ENCODE measurements around the gene SLC17A1. TPM values are rescaled to one million over a fixed set of nuclear protein-coding genes. Genes with fewer than 3 reads are reported as not detected.

The SLC17A1 gene
- total and polyA plus RNA-seq, 2 of the 4 experiments (the other 2 are of a cell fraction): not detected

DNA sequence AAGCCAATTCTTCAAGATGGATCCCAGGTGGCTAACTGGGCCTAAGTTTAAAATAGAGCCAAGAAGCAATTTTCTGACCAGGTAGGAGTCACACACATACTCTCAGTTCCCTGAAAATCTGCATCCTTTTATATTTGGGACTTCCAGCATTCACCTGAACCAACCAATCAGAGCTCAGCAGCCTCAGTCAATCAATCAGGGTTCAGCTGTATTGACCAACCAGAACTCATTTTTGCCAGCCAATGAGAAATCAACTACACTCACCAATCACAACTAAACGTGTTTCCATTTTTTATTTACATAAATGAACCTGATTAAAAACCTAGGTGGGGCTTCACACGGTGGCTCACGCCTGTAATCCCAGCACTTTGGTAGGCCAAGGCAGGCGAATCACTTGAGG, 39.8 kb downstream of the SLC17A1 start:
- no peaks in the 10 kb centered on the region for H3K36me3 ChIP-seq (ENCODE audit: control insufficient read depth, insufficient read depth, low read length)
- H3K4ac ChIP-seq (ENCODE audit: low read depth, low read length): no peak overlapping the region
- no peak overlapping the region for H2AK9ac ChIP-seq (replicated peaks; ENCODE audit: low read depth, low read length, poor library complexity)
- intact Hi-C loops (cut with micrococcal nuclease) (no loop called here), dilution Hi-C loops (cut with HindIII; ENCODE audit: low sequenced_read_pairs, unreplicated experiment) (no loop called here), in situ Hi-C loops (cut with MboI; ENCODE audit: low sequenced_read_pairs) (no loop called here)
- TF ChIP-seq, protein P1, sequence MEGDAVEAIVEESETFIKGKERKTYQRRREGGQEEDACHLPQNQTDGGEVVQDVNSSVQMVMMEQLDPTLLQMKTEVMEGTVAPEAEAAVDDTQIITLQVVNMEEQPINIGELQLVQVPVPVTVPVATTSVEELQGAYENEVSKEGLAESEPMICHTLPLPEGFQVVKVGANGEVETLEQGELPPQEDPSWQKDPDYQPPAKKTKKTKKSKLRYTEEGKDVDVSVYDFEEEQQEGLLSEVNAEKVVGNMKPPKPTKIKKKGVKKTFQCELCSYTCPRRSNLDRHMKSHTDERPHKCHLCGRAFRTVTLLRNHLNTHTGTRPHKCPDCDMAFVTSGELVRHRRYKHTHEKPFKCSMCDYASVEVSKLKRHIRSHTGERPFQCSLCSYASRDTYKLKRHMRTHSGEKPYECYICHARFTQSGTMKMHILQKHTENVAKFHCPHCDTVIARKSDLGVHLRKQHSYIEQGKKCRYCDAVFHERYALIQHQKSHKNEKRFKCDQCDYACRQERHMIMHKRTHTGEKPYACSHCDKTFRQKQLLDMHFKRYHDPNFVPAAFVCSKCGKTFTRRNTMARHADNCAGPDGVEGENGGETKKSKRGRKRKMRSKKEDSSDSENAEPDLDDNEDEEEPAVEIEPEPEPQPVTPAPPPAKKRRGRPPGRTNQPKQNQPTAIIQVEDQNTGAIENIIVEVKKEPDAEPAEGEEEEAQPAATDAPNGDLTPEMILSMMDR (conservative IDR thresholded peaks at IDR 0.05; ENCODE audit: low read depth, low read length): no peak
- TF ChIP-seq MAFK (IDR thresholded peaks at IDR 0.05; ENCODE audit: low read depth, low read length) (no peak), CEBPB (IDR thresholded peaks at IDR 0.05; ENCODE audit: low read depth, low read length) (no peak), MAZ (IDR thresholded peaks at IDR 0.05; ENCODE audit: borderline replicate concordance, low read depth, low read length) (no peak), BHLHE40 (IDR thresholded peaks at IDR 0.05; ENCODE audit: low read depth, low read length) (no peak), POLR2A (IDR thresholded peaks at IDR 0.05; ENCODE audit: low read depth, low read length) (no peak), FOS (IDR thresholded peaks at IDR 0.05; ENCODE audit: low read depth, low read length) (no peak), NFE2L2 (IDR thresholded peaks at IDR 0.05; ENCODE audit: low read depth, low read length) (no peak), RFX5 (IDR thresholded peaks at IDR 0.05; ENCODE audit: low read depth, low read length) (no peak), RAD21 (IDR thresholded peaks at IDR 0.05; ENCODE audit: low read length) (no peak), SMC3 (IDR thresholded peaks at IDR 0.05; ENCODE audit: low read depth, low read length) (no peak)
- TF ChIP-seq, protein P2, sequence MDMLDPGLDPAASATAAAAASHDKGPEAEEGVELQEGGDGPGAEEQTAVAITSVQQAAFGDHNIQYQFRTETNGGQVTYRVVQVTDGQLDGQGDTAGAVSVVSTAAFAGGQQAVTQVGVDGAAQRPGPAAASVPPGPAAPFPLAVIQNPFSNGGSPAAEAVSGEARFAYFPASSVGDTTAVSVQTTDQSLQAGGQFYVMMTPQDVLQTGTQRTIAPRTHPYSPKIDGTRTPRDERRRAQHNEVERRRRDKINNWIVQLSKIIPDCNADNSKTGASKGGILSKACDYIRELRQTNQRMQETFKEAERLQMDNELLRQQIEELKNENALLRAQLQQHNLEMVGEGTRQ (IDR thresholded peaks at IDR 0.05; ENCODE audit: low read depth, low read length): no peak
- H3K27ac ChIP-seq (ENCODE audit: insufficient read depth, low read length): no peak overlapping the region
- H2BK120ac ChIP-seq (ENCODE audit: low read depth, low read length): no peak overlapping the region
- H3K4me2 ChIP-seq (ENCODE audit: low read depth, low read length): no peak overlapping the region
- H3K4me1 ChIP-seq (ENCODE audit: control insufficient read depth, insufficient read depth, low read length): no peaks in the 10 kb centered on the region
- no peak overlapping the region for H4K8ac ChIP-seq (ENCODE audit: low read depth in 2 of 2, low read length in 2 of 2)
- H4K91ac ChIP-seq (ENCODE audit: insufficient read depth, low read depth, low read length): no peak overlapping the region
- no peak overlapping the region for H2BK5ac ChIP-seq (ENCODE audit: low read depth, low read length, poor library complexity, severe bottlenecking)
- no peak overlapping the region for H2BK15ac ChIP-seq (ENCODE audit: low read depth, low read length)
- ChIA-PET CTCF (no interaction called here), POLR2A (ENCODE audit: unreplicated experiment) (no interaction called here)
- H4K20me1 ChIP-seq (ENCODE audit: insufficient read depth, low read length): no peaks in the 10 kb centered on the region
- no peak overlapping the region for H3K9ac ChIP-seq (ENCODE audit: low read depth, low read length)
- H3K79me1 ChIP-seq (ENCODE audit: low read depth in 1 of 2, low read length in 2 of 2): no peaks in the 10 kb centered on the region
- H2AK5ac ChIP-seq (ENCODE audit: low read depth, low read length): no peak overlapping the region
- no peak overlapping the region for H3K56ac ChIP-seq (ENCODE audit: extremely low read depth, insufficient read depth, low read length)
- no peaks in the 10 kb centered on the region for H3K27me3 ChIP-seq (ENCODE audit: control insufficient read depth, insufficient read depth, low read length)
- no peak overlapping the region for H3K18ac ChIP-seq (ENCODE audit: low read depth, low read length)
- H3K9me3 ChIP-seq (ENCODE audit: control insufficient read depth, insufficient read depth, low read length): no peaks in the 10 kb centered on the region
- no peak overlapping the region for H2BK20ac ChIP-seq (ENCODE audit: low read depth, low read length)
- WGBS, 2 experiments (ENCODE audit: extremely low coverage in 2 of 2, insufficient read length in 1 of 2): 60% methylated on average over 1 of the region's 4 CpGs; no CpG with 5 or more reads in 1 of the 2 experiments
- H4K5ac ChIP-seq (ENCODE audit: low read depth, low read length): no peak overlapping the region
- H3K14ac ChIP-seq (replicated peaks; ENCODE audit: low read depth, low read length): no peak overlapping the region
- no peak overlapping the region for H3K23ac ChIP-seq (ENCODE audit: low read depth, low read length)
- ATAC-seq (ENCODE audit: low read depth) (no peak), DNase-seq (no peak)
- H3K9me1 ChIP-seq (ENCODE audit: insufficient read depth, low read length): no peaks in the 10 kb centered on the region
- no TSS peak for BruUV-seq (replicated peaks)
- no peak overlapping the region for H2AFZ ChIP-seq (replicated peaks; ENCODE audit: low read length, poor library complexity)
- no peak overlapping the region for H3K4me3 ChIP-seq (ENCODE audit: insufficient read depth, low read depth, low read length)
